Neural progenitor cell (in vitro differentiated cells): Measurements from ENCODE around the gene TOP2A.

Source experiments
- CTCF ChIP-seq: fragments of 200-600 bp; sonication (generic); IDR thresholded peaks from 2 replicates; pipeline ENCODE4 v1.5.1; 2017; ENCODE audit warnings: antibody characterized with exemption, mild to moderate bottlenecking
- EZH2 ChIP-seq: fragments of 200-600 bp; sonication (generic); IDR thresholded peaks from 2 replicates; pipeline ENCODE4 v1.6.1; 2017; ENCODE audit warnings: antibody characterized with exemption, mild to moderate bottlenecking, moderate library complexity

GRCh38 chr17:40362696-40363110 lies 55.0 kb downstream of the TOP2A start:
- TF ChIP-seq CTCF, result peak; percentile 80
- TF ChIP-seq EZH2, result no peak
